RPMI8226 (cell line): ENCODE data around the gene HBZ.
"Not testable (repeated sequence)": the region's sequence is repeated elsewhere in the genome, so short reads cannot be mapped to it uniquely, and the experiment has no call there.

Experiments used
- DNase-seq: peaks from one replicate; pipeline ENCODE4 v3.0.0-alpha.2; 2015

HBZ gene

GRCh38 chr16:152141-153128, at the start of gene HBZ:
Gene HBZ, plus strand, starts transcription at chr16:152644. Its CDS starts 266 bp downstream, at chr16:152910.
- no peak for DNase-seq

DNA sequence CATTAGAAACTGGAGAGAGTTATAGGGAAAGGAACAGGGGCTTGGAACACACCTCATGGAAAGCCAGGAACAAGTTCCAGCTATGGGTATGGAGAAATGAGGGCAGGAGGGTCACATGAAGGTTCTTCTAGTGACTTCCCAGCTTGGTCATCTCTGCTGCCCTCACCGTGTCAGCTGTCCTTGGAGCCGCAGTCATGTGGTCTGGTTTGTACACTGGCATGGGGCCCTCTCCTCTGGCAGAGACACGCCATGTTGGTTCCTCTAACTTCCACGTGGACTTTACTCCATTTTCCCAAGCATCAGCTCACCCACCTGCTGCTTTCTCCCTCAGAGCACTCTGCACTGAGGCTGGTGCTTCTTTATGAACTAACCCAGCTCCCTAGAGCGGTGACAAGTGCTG, 48.1 kb upstream of the HBZ start:
- DNase-seq = no peak

- no peak for DNase-seq
Measured at GRCh38 chr16:104928-105327, 47.5 kb upstream of the HBZ start.

- no peak for DNase-seq
Measured at GRCh38 chr16:105521-105920, 46.9 kb upstream of the HBZ start.

- peak; percentile 82 for DNase-seq
Measured at GRCh38 chr16:106623-107324, 45.7 kb upstream of the HBZ start.

DNA sequence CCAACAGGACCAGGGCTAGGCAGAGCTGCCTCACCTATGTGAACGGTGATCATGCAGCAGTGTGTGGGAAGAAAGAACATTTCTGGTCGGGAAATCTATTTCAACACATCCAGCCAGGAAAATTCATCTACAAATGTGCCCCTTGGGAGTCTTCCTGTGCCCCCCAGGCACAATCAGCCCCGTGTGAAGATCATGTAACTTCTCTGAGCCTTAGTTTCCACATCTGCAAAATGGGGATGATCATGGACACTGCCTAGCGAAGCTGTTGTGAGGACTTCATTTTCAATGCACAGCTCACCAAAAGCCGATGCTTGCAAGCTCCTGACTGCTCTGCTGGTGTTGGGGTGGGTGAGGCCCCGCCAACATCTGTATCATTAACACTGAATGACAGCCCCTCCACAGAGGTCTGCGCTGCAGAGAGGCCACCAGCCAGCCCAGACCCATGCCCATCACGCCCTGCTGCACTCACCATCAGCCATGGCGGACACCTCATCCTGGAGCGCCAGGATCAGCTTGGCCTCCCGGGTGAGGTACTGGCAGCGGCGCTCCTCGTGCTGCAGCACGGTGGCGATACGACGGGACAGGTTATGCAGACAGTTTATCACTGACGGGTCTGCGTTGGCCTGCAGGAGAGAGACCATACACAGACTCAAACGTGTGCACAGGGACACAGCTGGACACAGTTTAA, 40.1 kb upstream of the HBZ start:
- DNase-seq = no peak

DNA sequence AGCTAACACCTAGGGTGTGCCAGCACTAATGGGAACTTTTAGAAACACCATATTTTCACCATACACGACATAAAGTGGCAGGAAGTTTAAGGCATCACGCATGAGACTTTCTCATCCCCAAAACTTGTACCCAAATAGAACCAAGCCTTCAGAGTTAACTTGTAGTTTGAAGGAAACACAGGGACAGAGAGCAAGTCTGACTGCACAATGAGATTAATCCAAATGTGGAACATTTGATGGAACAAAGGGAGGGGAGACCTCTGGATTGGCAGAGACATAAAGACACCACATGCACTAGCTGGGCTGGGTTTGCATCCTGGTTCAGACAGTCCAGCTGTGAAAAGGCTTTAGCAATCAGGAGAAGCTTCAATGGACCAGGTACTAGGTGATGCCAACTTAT, 38.1 kb upstream of the HBZ start:
- DNase-seq = no peak

GRCh38 chr16:116015-116414, 36.4 kb upstream of the HBZ start:
- no peak for DNase-seq

GRCh38 chr16:117379-118365, 34.8 kb upstream of the HBZ start:
- DNase-seq = peak; percentile 88

DNA sequence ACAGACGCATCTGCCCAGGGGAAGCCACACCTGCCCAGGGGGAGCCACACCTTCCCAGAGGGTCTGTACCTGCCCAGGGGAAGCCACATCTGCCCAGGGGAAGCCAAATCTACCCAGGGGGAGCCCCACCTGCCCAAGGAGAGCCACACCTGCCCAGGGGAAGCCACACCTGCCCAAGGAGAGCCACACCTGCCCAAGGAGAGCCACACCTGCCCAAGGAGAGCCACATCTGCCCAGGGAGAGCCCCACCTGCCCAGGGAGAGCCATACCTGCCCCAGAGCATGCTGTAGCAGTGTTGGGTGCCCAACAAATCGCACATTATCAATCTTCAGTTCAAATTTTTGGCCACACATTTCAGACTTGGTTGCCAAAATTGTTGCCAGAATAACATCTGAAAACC, 33.6 kb upstream of the HBZ start:
- no peak for DNase-seq

DNA sequence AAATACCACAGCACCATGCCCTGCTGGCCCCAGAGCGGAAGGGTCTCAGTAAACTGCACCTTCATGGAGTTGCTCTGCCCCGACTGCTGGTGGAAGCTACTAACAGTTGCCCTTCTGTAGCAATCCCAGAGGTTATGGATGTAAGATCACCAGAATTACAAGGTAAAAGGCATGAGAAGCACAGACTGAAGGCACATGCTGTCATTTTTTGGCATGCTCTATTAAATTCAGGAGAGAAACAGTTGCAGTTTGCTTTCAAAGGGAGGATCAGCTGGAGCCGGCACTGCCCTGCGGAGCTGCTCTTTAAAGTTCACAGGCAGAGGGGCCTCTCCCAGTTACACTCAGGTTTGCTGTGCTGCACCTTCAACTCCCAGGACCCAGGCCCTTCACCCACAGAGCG, 33.1 kb upstream of the HBZ start:
- DNase-seq = no peak

DNA sequence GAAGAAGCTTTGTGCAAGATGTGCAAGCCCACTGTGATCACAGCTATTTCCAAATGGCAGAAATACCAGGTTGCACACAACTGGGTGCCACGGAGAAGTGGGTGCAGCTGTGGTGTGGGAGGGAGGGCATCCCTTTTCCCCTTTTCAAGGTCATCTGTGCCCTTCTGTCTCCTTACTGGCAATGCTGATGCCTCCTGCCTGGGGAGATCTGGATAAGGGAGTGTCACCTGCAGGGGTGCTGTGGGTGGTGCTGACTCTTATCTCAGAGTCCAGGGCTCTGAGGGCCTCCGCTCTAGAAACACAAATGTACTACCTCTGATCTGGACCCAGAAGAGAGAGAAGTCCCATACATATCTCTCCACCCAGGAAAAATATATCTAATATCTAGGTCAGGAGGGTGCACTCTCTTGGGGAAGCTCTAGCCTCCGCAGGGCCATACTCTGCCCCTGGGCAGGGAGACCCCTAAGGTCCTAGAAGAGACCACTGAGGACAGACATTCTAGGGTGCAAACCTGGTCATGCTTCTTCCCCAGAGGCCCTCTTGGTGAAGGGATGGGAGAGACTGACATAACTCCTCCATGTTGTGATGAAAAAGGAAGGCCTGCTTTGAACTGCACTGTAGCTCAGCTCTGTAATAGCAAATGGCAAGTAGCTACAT, 32.5 kb upstream of the HBZ start:
- no peak for DNase-seq

DNA sequence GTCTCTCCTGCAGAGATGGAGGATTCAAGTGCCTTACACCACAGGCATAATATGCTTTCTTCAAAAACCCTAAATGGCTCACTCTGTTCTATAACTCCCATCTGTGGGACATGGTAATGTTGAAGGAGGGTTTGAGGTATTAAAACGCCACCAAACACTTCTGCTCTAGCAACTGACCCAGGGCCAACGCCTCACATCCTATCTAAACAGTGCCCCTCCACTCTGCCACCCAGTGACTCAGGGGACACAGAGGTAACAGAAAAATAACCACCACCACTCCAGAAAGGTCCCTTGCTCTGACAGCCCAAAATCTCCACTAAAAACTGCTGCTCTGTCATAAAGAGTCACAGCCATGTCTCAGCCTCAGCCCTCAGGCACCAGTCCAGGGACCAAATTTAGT, 31.7 kb upstream of the HBZ start:
- no peak for DNase-seq

GRCh38 chr16:122361-122760, 30.1 kb upstream of the HBZ start:
- DNase-seq = no peak

DNA sequence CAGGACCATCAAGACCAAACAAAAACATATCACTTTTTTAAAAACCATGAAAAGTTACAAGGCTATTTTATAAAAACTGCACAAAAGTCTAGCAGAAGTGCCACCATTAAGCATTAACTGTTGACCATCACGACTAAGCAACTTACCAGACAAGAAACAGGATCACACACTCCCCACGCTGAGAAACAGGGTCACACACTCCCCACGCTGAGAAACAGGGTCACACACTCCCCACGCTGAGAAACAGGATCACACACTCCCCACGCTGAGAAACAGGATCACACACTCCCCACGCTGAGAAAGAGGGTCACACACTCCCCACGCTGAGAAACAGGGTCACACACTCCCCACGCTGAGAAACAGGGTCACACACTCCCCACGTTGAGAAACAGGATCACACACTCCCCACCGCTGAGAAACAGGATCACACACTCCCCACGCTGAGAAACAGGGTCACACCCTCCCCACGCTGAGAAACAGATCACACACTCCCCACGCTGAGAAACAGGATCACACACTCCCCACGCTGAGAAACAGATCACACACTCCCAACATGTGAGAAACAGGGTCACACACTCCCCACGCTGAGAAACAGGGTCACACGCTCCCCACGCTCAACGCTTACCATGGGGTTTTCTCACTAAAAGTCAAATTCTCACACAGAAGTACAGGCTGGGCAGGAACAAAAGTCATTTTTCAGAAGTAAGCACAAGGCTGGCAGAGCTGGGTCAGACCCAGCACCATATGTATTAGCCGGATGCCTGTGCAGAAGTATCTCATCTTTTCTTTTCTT, 28.7 kb upstream of the HBZ start:
- DNase-seq = not testable (repeated sequence)

DNA sequence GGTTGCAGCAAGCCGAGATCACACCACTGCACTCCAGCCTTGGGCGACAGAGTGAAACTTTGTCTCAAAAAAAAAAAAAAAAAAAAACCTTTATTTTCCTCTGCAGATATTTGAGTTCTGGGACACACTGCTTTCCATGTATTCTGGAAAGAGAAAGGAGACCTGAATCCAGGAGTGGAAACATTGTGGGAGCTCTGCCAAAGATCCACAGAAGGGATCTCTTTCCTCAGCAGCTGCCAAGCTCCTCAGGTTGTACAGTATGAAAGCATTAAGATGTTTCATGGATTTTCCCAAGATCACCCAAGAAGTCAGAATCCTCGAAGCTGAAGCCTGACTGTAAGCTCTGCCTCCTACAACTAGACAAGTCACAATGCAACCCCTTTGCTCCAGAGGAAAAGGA, 27.4 kb upstream of the HBZ start:
- no peak for DNase-seq

- no peak for DNase-seq
Measured at GRCh38 chr16:129075-129474, 23.4 kb upstream of the HBZ start.

- DNase-seq = no peak
Measured at GRCh38 chr16:130533-131173, 21.8 kb upstream of the HBZ start.

DNA sequence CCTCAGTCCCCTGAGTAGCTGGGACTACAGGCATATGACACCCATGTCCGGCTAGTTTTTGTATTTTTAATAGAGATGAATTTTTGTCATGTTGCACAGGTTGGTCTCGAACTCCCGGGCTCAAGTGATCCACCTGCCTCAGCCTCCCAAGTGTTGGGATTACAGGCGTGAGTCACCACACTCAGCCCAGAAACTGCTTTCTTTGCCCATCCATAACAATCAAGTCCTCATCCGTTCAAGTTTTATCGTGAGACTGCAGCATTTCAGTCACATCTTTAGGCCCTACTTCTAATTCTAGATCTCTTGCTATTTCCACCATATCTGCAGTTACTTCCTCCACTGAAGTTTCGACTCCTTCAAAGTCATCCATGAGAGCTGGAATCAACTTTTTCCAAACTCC, 20.3 kb upstream of the HBZ start:
- DNase-seq = no peak

DNA sequence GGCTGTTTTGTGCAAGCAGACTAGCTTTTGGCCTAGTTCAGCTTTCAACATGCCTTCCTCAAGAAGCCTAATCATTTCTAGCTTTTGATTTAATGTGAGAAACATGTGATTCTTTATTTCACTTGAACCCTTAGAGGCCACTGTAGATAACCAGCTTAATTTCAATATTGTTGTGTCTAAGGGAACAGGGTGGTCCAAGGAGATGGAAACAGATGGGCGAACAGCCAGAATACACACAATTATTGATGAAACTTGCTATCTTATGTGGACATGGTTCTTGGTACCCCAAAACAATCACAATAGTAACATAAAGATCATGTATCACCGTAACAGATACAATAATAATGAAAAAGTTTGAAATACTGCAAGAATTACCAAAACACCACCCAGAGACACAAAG, 18.7 kb upstream of the HBZ start:
- DNase-seq = no peak
